ENCODE results near the gene UBE2E2.

DNA sequence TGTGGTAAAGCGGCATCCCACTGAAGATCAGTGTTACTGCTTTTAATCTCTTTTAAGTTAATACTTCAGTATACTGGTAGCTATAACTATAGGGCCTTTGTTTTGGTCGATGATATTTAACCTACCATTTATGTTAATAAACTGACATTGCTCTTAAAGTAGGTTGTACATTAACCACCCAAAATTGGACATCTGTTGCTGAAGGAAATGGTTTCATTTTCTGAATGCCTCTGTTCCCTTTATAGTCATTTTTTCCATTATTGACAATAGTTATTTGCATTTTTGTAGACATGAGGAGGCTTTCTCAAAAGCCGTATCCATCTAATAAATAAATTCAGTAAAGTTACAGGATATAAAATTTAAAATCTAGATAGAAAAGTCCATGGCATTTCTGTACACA is 350.2 kb downstream of the UBE2E2 start:
- TF ChIP-seq CTCF (IDR thresholded peaks at IDR 0.05) (no peak), POLR2A (IDR thresholded peaks at IDR 0.05) (no peak)
